Mononuclear cell (primary cell): ENCODE data around the gene HECTD4. TPM values are rescaled to one million over a fixed set of nuclear protein-coding genes. Genes with fewer than 3 reads are reported as not detected.

Experiments used
- H3K27me3 ChIP-seq: 2 replicates; pipeline ENCODE4 v1.6.0; 2011; ENCODE audit warnings: low read length, control low read depth; ENCODE audit not compliant: insufficient read depth
- H3K4me1 ChIP-seq: 2 replicates; pipeline ENCODE4 v1.5.1; 2011; ENCODE audit warnings: mild to moderate bottlenecking, low read length, control low read depth; ENCODE audit not compliant: insufficient read depth
- H3K4me3 ChIP-seq: 2 replicates; pipeline ENCODE4 v1.5.1; 2011; ENCODE audit warnings: mild to moderate bottlenecking, low read length, moderate library complexity
- H3K9me3 ChIP-seq: 2 replicates; pipeline ENCODE4 v1.5.1; 2011; ENCODE audit warnings: low read depth, mild to moderate bottlenecking, control low read depth, low read length
- total RNA-seq: library from RNA; depleted of rRNA; stranded (reverse); fragments of >200 nt; gene quantifications from one replicate; pipeline ENCODE4 v1.2.3, GENCODE V29; 2012

HECTD4 gene
- total RNA-seq, 1 donor: 33.9 TPM

DNA sequence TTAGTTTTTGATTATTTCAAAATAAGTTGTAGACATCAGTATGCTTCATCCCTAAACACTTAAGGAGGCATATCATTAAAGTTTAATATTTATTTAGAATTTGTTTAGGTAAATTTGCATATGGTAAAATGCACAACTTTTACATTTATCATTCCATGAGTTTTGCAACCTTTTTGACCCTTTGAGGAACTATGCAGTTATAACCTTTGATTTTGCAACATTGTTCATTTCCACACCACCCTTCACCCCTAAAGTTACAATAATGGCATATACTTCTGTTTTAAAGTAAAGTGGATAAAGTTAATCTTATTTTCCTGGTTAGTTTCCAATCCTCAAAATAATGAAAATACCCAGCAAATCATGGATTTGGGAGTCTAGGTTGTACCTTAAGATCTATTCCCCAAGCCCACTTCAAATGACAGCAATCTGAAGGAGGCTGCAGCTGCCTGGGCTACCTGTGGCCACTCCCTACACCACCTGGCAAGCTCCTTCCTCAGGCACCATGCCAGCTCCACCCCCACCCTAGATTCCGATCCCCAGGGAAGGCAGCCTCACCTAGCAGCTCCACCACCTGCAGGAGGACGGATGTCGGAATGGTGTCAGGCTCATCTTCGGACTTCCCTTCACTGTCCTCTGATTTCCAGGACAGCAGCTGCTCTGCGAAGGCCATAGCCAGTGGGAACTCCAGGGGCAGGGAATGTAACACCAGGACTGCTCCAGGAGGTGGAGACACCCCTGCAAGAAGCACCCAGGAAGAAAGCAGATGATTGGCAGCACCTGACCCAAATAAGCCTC lies 191.8 kb downstream of the HECTD4 start:
- Histone ChIP-seq H3K27me3 (no peaks in the 10 kb centered on the region), H3K9me3 (no peaks in the 10 kb centered on the region), H3K4me1 (peaks cover 5% of the 10 kb centered on the region), H3K4me3 (no peak overlapping the region)

DNA sequence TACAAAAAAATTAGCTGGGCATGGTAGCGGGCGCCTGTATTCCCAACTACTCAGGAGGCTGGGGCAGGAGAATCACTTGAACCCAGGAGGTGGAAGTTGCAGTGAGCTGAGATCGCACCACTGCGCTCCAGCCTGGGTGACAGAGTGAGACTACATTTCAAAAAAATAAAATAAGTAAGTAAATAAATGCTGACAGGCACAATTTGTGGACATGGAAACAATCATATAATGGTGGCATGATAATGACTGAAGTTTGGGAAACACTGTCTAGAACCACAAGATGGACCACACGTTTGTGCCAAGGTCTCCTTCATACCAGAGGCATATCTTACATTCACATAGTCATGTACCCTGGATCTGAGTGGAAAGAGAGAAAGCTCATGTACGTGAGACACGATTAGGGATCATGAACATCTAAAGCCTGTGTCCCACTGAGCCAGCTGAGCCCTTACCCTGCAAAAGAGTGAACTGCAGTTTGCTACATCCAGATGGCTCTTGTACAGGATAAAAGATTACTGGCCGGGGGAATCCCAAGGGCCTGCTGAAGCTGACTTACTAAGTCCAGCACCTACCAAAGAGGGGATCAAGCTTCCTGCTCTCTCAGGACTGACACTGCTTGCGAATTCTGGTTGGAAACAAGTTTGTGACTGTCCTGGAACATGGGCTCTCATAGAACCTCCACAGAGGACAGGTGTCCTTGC lies 194.0 kb downstream of the HECTD4 start:
- H3K27me3 ChIP-seq: no peaks in the 10 kb centered on the region
- no peak overlapping the region for H3K4me3 ChIP-seq
- H3K9me3 ChIP-seq: no peaks in the 10 kb centered on the region
- peaks cover 5% of the 10 kb centered on the region for H3K4me1 ChIP-seq

DNA sequence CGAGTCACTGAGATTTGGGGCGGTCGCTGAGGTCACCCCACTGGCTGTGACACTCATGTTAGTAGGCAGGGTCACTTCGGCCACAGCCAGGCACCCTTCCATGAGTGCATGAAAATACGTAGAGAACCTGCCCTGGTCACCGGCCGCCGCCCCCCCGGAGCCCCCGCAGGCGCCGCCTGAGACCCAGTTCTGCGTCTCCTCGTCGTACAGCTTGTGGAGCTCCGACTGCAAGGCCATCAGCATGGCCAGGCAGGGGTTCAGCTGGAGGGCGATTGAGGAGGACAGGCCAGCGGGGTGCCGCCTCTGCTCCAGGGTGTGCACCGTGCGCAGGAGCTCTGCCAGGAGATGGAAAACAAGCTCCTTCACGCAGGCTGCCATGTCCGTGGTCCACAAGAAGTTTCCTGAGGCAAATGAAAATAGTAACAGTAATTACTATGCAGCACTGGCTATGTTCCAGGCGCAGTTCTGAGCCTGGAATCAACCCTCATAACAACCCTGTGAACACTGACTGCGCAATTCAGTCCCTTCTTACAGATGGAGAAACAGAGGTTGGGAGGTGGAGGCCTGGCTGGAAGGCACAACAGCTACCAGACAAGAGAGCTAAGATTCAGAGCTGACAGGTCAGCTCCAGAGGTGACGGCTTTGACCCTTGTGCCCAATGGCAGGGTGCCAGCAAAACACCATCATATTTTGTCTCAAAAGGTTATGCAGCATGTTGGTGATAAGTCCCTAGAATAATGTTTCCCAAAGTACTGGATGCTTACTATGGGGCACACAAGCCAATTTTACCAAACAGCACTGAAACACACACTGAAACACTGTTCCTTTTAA lies 196.9 kb downstream of the HECTD4 start:
- Histone ChIP-seq H3K27me3 (no peaks in the 10 kb centered on the region), H3K4me1 (no peaks in the 10 kb centered on the region), H3K9me3 (no peaks in the 10 kb centered on the region), H3K4me3 (no peak overlapping the region)

DNA sequence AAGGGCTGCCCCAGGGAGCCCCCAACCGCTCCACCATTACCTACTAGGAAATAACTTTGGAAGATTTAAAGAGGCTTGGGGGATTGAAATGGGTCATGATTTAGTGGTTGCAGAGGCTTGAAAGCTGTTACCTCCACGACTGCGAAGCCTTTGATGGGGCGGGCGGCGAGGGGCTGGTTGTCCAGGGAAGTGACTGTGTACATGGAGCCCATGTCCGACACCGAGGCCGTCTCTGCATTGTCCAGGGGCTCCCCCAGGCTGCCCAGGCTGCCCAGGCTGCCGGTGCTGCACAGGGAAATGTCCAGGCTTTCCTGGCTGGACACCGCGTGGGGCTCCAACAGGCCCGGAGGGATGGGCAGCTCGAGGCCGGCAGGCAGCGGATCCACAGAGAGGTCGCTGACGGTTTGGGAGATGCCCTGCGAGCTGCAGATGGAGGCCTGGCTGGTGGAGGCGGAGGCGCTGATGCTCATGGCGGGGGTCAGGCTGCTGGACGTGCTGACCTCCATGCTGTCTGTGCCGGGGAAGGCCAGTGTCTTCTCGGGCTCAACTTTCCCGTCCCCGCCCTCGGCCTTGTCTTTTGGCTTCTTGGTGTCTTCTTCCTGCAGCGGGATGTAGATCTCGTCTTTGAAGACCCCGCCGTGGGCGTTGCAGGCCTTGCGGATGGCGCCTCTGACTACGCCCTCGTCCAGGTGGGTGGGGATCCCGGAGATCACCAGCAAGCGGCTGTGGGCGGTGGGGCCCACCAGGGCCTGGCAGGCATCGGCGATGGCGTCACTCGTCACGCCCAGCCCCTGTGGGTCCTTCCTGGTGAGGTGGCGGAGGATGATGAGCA lies 198.0 kb downstream of the HECTD4 start:
- Histone ChIP-seq H3K27me3 (no peaks in the 10 kb centered on the region), H3K4me3 (no peak overlapping the region), H3K9me3 (no peaks in the 10 kb centered on the region), H3K4me1 (no peaks in the 10 kb centered on the region)

DNA sequence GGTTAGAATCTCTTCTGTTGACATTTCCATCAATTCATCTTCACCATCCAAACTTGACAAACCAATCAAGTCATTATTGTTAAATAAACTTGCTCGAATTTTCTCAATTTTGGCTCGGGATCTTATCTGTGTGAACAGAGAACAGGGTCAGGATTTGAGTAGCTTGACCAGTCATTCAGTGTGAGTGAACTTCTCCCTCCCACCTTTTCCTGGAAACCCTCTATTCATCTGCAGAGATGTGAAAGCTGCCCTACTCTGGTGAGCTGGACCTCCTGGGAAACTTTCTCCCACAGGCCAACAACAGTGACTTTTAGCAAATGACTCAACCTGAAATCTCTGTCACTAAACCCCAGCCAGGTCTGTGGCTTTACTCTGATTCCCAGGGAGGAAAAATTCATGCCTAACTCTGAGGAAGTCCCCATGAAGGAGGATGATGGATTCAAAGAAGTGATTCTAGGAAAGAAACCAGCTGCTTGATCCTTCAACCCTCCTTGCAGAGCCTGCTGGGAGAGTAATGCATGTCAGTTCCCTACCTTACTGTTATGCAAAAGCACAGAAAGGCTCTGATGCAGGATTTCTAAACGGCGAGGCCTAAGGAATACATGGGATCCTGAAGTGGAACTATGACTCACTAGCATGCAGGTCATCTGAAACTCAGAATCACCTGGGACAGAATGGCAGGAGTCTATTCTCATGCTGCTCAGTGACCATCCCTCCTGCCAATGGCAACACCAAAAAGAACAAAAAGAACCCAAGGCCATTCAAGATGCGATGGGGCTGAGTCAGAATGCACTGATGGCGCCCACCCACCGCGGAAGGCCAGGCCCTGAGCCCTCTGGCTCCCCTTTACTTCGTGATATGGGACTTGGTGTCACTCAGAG lies 198.8 kb downstream of the HECTD4 start:
- H3K27me3 ChIP-seq: no peaks in the 10 kb centered on the region
- no peaks in the 10 kb centered on the region for H3K4me1 ChIP-seq
- no peaks in the 10 kb centered on the region for H3K9me3 ChIP-seq
- H3K4me3 ChIP-seq: no peak overlapping the region

DNA sequence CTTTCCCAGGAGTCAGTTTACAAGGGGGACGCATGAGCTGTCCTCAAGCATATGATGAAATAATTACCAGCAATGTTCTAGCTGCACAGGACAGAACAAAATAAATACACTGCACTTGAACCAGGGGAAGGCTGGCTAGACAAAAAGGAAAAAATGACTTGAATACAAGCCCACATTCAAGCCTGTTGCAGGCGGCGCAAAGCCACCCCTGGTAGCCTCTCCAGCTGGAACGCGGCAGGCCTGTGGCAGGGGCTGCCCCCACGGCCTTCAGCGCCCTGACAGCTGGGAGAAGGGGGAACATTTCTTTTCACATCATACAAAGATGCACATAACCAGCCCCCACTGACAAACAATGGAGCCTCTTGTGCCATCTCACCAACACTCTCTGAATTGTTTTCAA lies 199.7 kb downstream of the HECTD4 start:
- Histone ChIP-seq H3K27me3 (no peaks in the 10 kb centered on the region), H3K9me3 (no peaks in the 10 kb centered on the region), H3K4me3 (no peak overlapping the region), H3K4me1 (no peaks in the 10 kb centered on the region)

DNA sequence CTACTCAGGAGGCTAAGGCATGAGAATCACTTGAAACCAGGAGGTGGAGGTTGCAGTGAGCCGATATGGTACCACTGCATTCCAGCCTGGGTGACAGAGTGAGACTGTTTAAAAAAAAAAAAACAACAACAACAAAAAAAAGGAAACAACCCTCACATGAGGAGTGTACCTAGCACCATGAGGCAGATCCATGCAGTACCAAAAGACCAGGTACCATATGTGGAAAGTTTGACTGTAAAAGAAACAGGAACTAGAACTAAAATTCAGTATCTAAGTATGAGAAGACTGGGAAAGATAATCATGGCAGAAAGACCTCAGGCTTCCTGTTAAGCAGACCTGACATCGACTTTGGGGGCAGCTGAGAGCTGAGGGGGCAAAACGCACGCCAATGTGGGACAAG lies 201.8 kb downstream of the HECTD4 start:
- no peak overlapping the region for H3K4me3 ChIP-seq
- H3K4me1 ChIP-seq: no peaks in the 10 kb centered on the region
- no peaks in the 10 kb centered on the region for H3K27me3 ChIP-seq
- no peaks in the 10 kb centered on the region for H3K9me3 ChIP-seq

DNA sequence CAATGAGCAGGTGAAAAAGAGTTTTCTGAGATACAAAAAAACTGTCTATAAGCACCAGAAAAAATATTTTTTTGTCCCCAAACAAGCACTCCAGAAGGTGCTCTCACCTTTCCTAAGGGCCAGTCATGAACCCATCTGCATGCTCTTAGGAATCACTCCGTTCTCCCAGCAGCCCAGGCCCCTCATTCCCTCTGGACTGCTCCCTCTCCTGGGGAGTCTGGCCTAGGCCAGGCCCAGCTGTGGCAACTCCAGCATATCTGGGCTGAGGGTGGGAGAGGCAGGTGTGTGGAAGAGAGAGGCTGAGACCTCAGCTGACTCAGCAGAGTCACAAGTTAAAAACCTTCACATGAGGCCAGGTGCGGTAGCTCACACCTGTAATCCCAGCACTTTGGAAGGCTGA lies 202.3 kb downstream of the HECTD4 start:
- H3K4me3 ChIP-seq: no peak overlapping the region
- no peaks in the 10 kb centered on the region for H3K27me3 ChIP-seq
- no peaks in the 10 kb centered on the region for H3K9me3 ChIP-seq
- H3K4me1 ChIP-seq: no peaks in the 10 kb centered on the region

DNA sequence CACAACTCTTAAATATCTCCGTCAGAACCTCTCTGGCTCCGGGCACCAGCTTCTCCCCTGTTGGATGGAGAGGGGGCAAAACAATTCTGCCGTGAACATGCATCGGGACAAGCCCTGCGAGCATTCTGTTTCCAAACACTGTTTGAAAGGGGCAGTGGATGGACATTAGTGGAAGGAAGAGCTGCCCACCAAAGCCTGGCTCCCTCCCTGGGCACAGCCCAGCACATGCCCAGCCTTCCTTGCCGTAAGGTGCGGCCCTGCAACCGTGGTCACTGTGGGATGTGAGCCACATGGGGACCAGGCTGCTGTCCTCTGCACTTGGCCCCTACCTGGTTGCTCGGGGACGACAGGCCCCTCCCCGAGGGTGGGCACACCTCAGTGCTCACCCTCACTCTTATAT lies 202.9 kb downstream of the HECTD4 start:
- Histone ChIP-seq H3K4me1 (no peaks in the 10 kb centered on the region), H3K4me3 (no peak overlapping the region), H3K9me3 (no peaks in the 10 kb centered on the region), H3K27me3 (no peaks in the 10 kb centered on the region)

DNA sequence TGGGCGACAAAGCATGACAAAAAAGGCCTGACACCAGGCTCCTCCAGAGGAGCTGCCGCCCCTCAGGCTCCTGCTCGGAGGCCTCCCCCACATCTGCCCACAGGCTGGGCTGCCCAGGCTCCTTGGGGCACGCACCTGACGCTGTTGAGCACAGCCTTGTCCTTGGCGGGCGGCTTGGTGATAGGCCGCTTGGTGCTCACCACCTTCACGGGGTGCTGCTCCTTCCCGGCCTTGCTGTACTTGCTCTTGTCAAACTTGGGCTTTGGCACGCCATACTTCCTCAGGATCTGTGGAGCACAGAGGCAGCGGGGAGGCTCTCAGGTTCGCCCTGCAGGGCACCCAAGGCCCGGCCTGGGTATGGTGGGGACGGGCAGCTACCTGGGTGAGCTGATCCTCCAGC lies 203.4 kb downstream of the HECTD4 start:
- H3K9me3 ChIP-seq: no peaks in the 10 kb centered on the region
- H3K4me1 ChIP-seq: no peaks in the 10 kb centered on the region
- no peaks in the 10 kb centered on the region for H3K27me3 ChIP-seq
- H3K4me3 ChIP-seq: no peak overlapping the region

DNA sequence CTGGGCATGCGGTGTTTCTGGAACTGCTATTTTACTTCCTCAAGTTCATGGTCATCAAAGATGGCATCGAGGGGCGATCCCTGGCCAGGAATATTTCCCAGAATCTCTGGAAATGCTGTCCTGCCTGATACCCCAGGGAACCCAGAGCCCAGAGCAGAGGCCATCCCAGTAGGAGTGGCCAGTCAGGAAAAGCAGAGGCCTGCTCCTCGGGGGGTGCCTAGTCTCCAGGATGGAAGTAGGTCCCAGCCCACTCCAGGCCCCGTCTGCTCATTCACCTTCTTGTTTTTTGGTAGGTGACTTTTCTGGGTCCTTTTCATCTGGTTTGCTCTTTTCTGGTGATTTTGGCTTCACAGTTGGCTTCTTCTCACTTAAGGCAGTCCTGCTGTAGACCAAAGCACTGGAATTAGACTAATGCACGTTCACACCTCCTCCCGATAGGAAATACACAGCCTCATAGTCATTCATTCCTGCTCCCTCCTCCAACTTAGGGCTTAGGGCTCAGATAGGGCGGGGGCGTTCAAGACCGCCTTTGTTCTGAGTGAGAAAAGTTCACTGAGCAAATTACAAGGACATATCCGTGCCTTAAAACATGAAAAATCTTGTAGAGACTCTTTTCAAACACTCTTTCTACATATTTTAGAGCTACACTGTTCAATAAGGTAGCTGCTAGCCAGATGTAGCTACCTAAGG lies 205.8 kb downstream of the HECTD4 start:
- H3K9me3 ChIP-seq: no peaks in the 10 kb centered on the region
- no peak overlapping the region for H3K4me3 ChIP-seq
- H3K4me1 ChIP-seq: no peaks in the 10 kb centered on the region
- no peaks in the 10 kb centered on the region for H3K27me3 ChIP-seq

DNA sequence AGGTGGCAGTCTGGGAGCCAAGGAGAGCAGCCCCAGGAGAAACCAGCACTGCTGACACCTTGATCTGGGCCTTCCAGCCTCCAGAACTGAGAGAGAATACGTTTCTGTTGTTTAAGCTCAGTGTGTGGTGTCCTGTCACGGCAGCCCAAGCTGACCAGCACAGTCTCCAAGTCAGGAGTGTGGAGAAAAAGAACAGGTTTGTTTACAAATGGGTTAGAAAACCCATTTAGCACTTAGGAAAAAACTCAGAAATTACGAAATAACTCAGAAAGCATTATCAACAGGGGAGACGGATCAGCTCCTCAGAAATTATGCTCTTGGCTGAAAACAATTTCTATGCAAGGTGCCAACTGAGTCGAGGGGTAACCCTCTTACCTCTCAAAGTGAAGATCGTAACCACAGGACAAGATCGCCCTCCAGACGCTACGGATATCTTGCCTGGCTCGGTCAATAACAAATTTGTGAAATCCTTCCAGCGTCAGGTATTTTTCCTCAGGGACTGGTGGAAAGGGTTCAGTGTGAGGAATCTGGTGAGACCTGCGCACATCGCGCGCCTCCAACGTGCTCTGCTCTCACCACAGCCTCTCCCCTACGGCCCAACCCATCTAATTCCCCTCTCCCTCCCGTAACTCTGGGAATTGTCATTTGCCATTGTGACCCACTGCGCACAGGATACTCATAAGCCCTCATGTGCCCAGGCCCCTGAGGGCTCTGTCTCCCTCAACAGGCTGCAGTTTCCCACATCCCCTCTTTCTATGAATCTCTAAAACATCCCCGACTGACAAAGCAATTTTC lies 206.7 kb downstream of the HECTD4 start:
- no peaks in the 10 kb centered on the region for H3K27me3 ChIP-seq
- no peak overlapping the region for H3K4me3 ChIP-seq
- H3K9me3 ChIP-seq: no peaks in the 10 kb centered on the region
- no peaks in the 10 kb centered on the region for H3K4me1 ChIP-seq
